GM18858 (cell line): Measurements from ENCODE around the gene ETV3.

ENCODE experiments used
- ATAC-seq: cut with Tn5 transposase; IDR thresholded peaks from one replicate; pipeline ENCODE4 v1.9.1; 2021; ENCODE audit not compliant: unreplicated experiment

The ETV3 gene

GRCh38 chr1:157140063-157140588, 1.9 kb upstream of the ETV3 start:
- no peak for ATAC-seq

GRCh38 chr1:157139052-157139715, 989 bp upstream of the ETV3 start:
- ATAC-seq: no peak

GRCh38 chr1:157137408-157138219, 581 bp downstream of the ETV3 start:
- ATAC-seq: no peak

GRCh38 chr1:157137046-157137407, 1.2 kb downstream of the ETV3 start:
- no peak for ATAC-seq

- ATAC-seq: no peak
Observed at GRCh38 chr1:157136133-157136532, 2.1 kb downstream of the ETV3 start.

- ATAC-seq: no peak
Observed at GRCh38 chr1:157135646-157136045, 2.5 kb downstream of the ETV3 start.

- no peak for ATAC-seq
Observed at GRCh38 chr1:157135070-157135469, 3.1 kb downstream of the ETV3 start.

GRCh38 chr1:157134442-157134841, 3.8 kb downstream of the ETV3 start:
- no peak for ATAC-seq

- ATAC-seq: no peak
Observed at GRCh38 chr1:157133426-157133825, 4.8 kb downstream of the ETV3 start.

GRCh38 chr1:157132616-157133167, 5.5 kb downstream of the ETV3 start:
- no peak for ATAC-seq

GRCh38 chr1:157132111-157132510, 6.1 kb downstream of the ETV3 start:
- no peak for ATAC-seq

GRCh38 chr1:157131281-157131680, 6.9 kb downstream of the ETV3 start:
- no peak for ATAC-seq

- no peak for ATAC-seq
Observed at GRCh38 chr1:157124855-157125254, 13.3 kb downstream of the ETV3 start.

GRCh38 chr1:157119448-157119847, 18.7 kb downstream of the ETV3 start:
- ATAC-seq: no peak

- ATAC-seq: no peak
Observed at GRCh38 chr1:157119008-157119407, 19.2 kb downstream of the ETV3 start.

GRCh38 chr1:157117527-157118057, 20.6 kb downstream of the ETV3 start:
- no peak for ATAC-seq

- ATAC-seq: no peak
Observed at GRCh38 chr1:157116737-157117103, 21.5 kb downstream of the ETV3 start.

GRCh38 chr1:157115851-157116736, 22.1 kb downstream of the ETV3 start:
- ATAC-seq: no peak

GRCh38 chr1:157115429-157115838, 22.8 kb downstream of the ETV3 start:
- ATAC-seq: no peak

- no peak for ATAC-seq
Observed at GRCh38 chr1:157114183-157115121, 23.7 kb downstream of the ETV3 start.
